HG02885 (cell line): ENCODE results near the gene RBMY1F.
"Not testable (repeated sequence)": the region's sequence is repeated elsewhere in the genome, so short reads cannot be mapped to it uniquely, and the experiment has no call there.

Experiments used
- ATAC-seq: cut with Tn5 transposase; IDR thresholded peaks from one replicate; pipeline ENCODE4 v1.9.1; 2021; ENCODE audit warnings: mild to moderate bottlenecking; ENCODE audit not compliant: unreplicated experiment, poor library complexity

RBMY1F gene

GRCh38 chrY:22182823-22183222, at the start of gene RBMY1F:
TSS of gene RBMY1F (minus strand) at chrY:22182923. CDS start at chrY:22180969, 1,954 bp downstream.
- ATAC-seq, result not testable (repeated sequence)

GRCh38 chrY:22151144-22151543, 31.6 kb downstream of the RBMY1F start:
- ATAC-seq, result not testable (repeated sequence)

- ATAC-seq, result not testable (repeated sequence)
Measured at GRCh38 chrY:22141011-22141695, 41.6 kb downstream of the RBMY1F start.

- not testable (repeated sequence) for ATAC-seq
Measured at GRCh38 chrY:22134719-22135118, 48.0 kb downstream of the RBMY1F start.

- not testable (repeated sequence) for ATAC-seq
Measured at GRCh38 chrY:22130494-22130893, 52.2 kb downstream of the RBMY1F start.
